Fibroblast of the aortic adventitia (primary cell): ENCODE results near the gene CCDC194. TPM values are rescaled to one million over a fixed set of nuclear protein-coding genes. Genes with fewer than 3 reads are reported as not detected.

Experiments
- DNase-seq: peaks from one replicate; pipeline ENCODE4 v3.0.0-alpha.2; 2010; ENCODE audit warnings: low read depth
- H3K4me3 ChIP-seq: 2 replicates; pipeline ENCODE4 v1.5.1; 2011; ENCODE audit warnings: low read depth, mild to moderate bottlenecking, control low read depth, low read length, moderate library complexity
- CTCF ChIP-seq: IDR thresholded peaks from 2 replicates; pipeline ENCODE4 v1.5.1; 2011; ENCODE audit warnings: mild to moderate bottlenecking, low read length, control low read depth, inconsistent platforms; ENCODE audit not compliant: insufficient read depth
- total RNA-seq: library from RNA; depleted of rRNA; stranded (reverse); fragments of >200 nt; gene quantifications from 2 replicates; pipeline ENCODE4 v1.2.3, GENCODE V29; 2012; ENCODE audit warnings: low replicate concordance

The CCDC194 gene
- total RNA-seq, 1 donor: not detected

- no peak for TF ChIP-seq CTCF
- DNase-seq: no peak
- H3K4me3 ChIP-seq: no peak overlapping the region
Measured at GRCh38 chr19:17398902-17399527, 5.0 kb upstream of the CCDC194 start.

- no peak overlapping the region for H3K4me3 ChIP-seq
- no peak for DNase-seq
- peak; percentile 35 for TF ChIP-seq CTCF
Measured at GRCh38 chr19:17394891-17395415, 957 bp upstream of the CCDC194 start.

- DNase-seq: no peak
- no peak overlapping the region for H3K4me3 ChIP-seq
- TF ChIP-seq CTCF: no peak
Measured at GRCh38 chr19:17393002-17393401, 994 bp downstream of the CCDC194 start.

- no peak for DNase-seq
- no peak for TF ChIP-seq CTCF
- peak overlapping the region; percentile 31 for H3K4me3 ChIP-seq
Measured at GRCh38 chr19:17391371-17392151, 2.4 kb downstream of the CCDC194 start.

GRCh38 chr19:17390665-17391370 is 3.2 kb downstream of the CCDC194 start:
- peak; percentile 62 for TF ChIP-seq CTCF
- H3K4me3 ChIP-seq: peak overlapping the region; percentile 65
- peak; percentile 83 for DNase-seq

- no peak for TF ChIP-seq CTCF
- peak overlapping the region; percentile 65 for H3K4me3 ChIP-seq
- DNase-seq: no peak
Measured at GRCh38 chr19:17389957-17390664, 3.9 kb downstream of the CCDC194 start.
